Body of pancreas (tissue), 4 donors: ENCODE measurements around the gene VAMP2.

ENCODE experiments used
- CTCF ChIP-seq, 7 experiments: fragments of 450-650 bp in 4 of 7; fragments of 200-600 bp in 3 of 7; sonication (generic) in 3 of 7; IDR thresholded peaks; one replicate each; pipeline ENCODE4 v1.5.1; 2016 to 2019; ENCODE audit warnings: antibody characterized with exemption in 7 of 7
- POLR2A ChIP-seq, 3 donors: fragments of 450-650 bp; IDR thresholded peaks; one replicate each; pipeline ENCODE4 v1.6.1; 2016; ENCODE audit warnings: antibody characterized with exemption in 3 of 3, mild to moderate bottlenecking in 2 of 3

- TF ChIP-seq CTCF (IDR thresholded peaks at IDR 0.05), result no peak
- TF ChIP-seq POLR2A (IDR thresholded peaks at IDR 0.05), result no peak
These were observed 44.6 kb downstream of the VAMP2 start, which contains the start of gene ALOXE3 for GRCh38 chr17:8117980-8118768.
